K562 (cell line): ENCODE measurements around the gene AFF3.

ENCODE experiments used
- EP300 ChIP-seq: IDR thresholded peaks from 2 replicates; pipeline ENCODE4 v1.6.1; 2012; ENCODE audit warnings: low read length, improper control_type of control experiment
- FOXJ3 ChIP-seq: sonication (generic); formaldehyde crosslinking; IDR thresholded peaks from 2 replicates; pipeline ENCODE4 v1.4.0; 2020; ENCODE audit warnings: mild to moderate bottlenecking, missing genetic modification reagents
- FOXM1 ChIP-seq, 2 experiments: fragments of 450-650 bp in 1 of 2; sonication (generic) in 1 of 2; formaldehyde crosslinking in 1 of 2; IDR thresholded peaks; 2 replicates each; pipeline versions ENCODE4 v1.6.1 to v1.9.0; 2017 to 2022; ENCODE audit warnings: low read depth in 2 of 2, mild to moderate bottlenecking in 2 of 2, missing genetic modification reagents in 1 of 2, moderate library complexity in 1 of 2
- ILF3 ChIP-seq: fragments of 450-650 bp; IDR thresholded peaks from 2 replicates; pipeline ENCODE4 v1.6.1; 2018; ENCODE audit warnings: antibody characterized with exemption, mild to moderate bottlenecking, moderate library complexity, borderline replicate concordance
- KHSRP ChIP-seq: fragments of 450-650 bp; IDR thresholded peaks from 2 replicates; pipeline ENCODE4 v1.6.1; 2017
- MCM7 ChIP-seq, 2 experiments: fragments of 450-650 bp; IDR thresholded peaks; 2 replicates each; pipeline ENCODE4 v1.6.1; 2016 to 2018
- MYNN ChIP-seq, 2 experiments: sonication (generic); formaldehyde crosslinking in 1 of 2; IDR thresholded peaks; 2 replicates each; pipeline versions ENCODE4 v1.5.0 to v1.6.1; 2016 to 2020; ENCODE audit warnings: antibody characterized with exemption in 1 of 2, missing genetic modification reagents in 1 of 2
- POLR2AphosphoS2 ChIP-seq: IDR thresholded peaks from 2 replicates; pipeline ENCODE4 v1.6.1; 2012; ENCODE audit warnings: low read length, improper control_type of control experiment
- RAD21 ChIP-seq, 2 experiments: fragments of 250-450 bp in 1 of 2; fragments of 450-650 bp in 1 of 2; sonication (Bioruptor Pico) in 1 of 2; formaldehyde crosslinking in 1 of 2; IDR thresholded peaks in 1 of 2; conservative IDR thresholded peaks in 1 of 2; 2 replicates each; pipeline versions ENCODE4 v1.4.0 to v1.8.0; 2020 to 2022; ENCODE audit warnings: mild to moderate bottlenecking in 2 of 2, moderate library complexity in 1 of 2
- RCOR1 ChIP-seq, 2 experiments: IDR thresholded peaks; 2 replicates each; pipeline ENCODE4 v1.6.1; 2012; ENCODE audit warnings: low read depth in 2 of 2, low read length in 2 of 2, borderline replicate concordance in 1 of 2, improper control_type of control experiment in 1 of 2
- SETDB1 ChIP-seq: IDR thresholded peaks from one replicate; pipeline ENCODE4 v1.6.1; 2012; ENCODE audit warnings: low read length, control low read depth, inconsistent platforms
- SREBF2 ChIP-seq: sonication (generic); formaldehyde crosslinking; IDR thresholded peaks from 2 replicates; pipeline ENCODE4 v1.4.0; 2020; ENCODE audit warnings: mild to moderate bottlenecking, missing genetic modification reagents
- TF ChIP-seq, protein P1 (sequence below), 3 experiments: IDR thresholded peaks in 2 of 3; conservative IDR thresholded peaks in 1 of 3; 2 replicates each; pipeline ENCODE4 v1.5.1; 2011 to 2012; ENCODE audit warnings: low read length in 3 of 3, mild to moderate bottlenecking in 3 of 3, control low read depth in 2 of 3, improper control_type of control experiment in 1 of 3, inconsistent platforms in 1 of 3, low read depth in 1 of 3, mixed read lengths in 1 of 3, moderate library complexity in 1 of 3; ENCODE audit not compliant: insufficient read depth in 2 of 3
- TF ChIP-seq, protein P2 (sequence below), 2 experiments: fragments of 450-650 bp; IDR thresholded peaks; 2 replicates each; pipeline ENCODE4 v1.6.1; 2018; ENCODE audit warnings: mild to moderate bottlenecking in 2 of 2, low read depth in 1 of 2; ENCODE audit not compliant: partially characterized antibody in 2 of 2

DNA sequence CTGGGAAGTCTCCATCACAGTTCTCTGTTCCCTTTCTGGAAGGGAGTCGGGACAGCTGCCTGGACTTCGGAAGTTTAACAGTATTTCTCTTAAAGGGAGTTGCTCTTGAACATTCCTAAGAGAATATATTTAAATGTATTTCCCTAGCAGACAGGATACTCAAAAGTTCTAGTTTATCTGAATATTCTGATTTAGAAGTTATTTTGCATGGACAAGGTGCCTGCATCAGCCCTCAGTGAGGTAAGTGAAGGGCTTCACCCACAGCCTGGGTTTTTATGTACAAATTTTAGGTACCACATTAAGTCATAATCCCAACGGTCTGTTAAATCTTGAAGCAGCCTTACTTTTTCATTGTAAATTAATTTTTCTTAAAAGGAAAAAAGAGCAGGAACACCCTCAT lies 587.5 kb downstream of the AFF3 start:
- TF ChIP-seq, protein P1, sequence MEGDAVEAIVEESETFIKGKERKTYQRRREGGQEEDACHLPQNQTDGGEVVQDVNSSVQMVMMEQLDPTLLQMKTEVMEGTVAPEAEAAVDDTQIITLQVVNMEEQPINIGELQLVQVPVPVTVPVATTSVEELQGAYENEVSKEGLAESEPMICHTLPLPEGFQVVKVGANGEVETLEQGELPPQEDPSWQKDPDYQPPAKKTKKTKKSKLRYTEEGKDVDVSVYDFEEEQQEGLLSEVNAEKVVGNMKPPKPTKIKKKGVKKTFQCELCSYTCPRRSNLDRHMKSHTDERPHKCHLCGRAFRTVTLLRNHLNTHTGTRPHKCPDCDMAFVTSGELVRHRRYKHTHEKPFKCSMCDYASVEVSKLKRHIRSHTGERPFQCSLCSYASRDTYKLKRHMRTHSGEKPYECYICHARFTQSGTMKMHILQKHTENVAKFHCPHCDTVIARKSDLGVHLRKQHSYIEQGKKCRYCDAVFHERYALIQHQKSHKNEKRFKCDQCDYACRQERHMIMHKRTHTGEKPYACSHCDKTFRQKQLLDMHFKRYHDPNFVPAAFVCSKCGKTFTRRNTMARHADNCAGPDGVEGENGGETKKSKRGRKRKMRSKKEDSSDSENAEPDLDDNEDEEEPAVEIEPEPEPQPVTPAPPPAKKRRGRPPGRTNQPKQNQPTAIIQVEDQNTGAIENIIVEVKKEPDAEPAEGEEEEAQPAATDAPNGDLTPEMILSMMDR (IDR thresholded peaks at IDR 0.05 in 2 of 3, conservative IDR thresholded peaks at IDR 0.05 in 1 of 3; ENCODE audit: insufficient read depth in 2 of 3, low read depth in 1 of 3, low read length in 3 of 3), result no peak
- no peak for TF ChIP-seq SETDB1
- no peak for TF ChIP-seq FOXM1 (IDR thresholded peaks at IDR 0.05; ENCODE audit: low read depth)
- no peak for TF ChIP-seq FOXM1 (CRISPR knock-in tag; IDR thresholded peaks at IDR 0.05; ENCODE audit: low read depth)
- no peak for TF ChIP-seq FOXJ3
- no peak for TF ChIP-seq RCOR1 (IDR thresholded peaks at IDR 0.05; ENCODE audit: borderline replicate concordance in 1 of 2, low read depth in 2 of 2, low read length in 2 of 2)
- TF ChIP-seq RAD21 (CRISPR knock-in tag; conservative IDR thresholded peaks at IDR 0.05 in 1 of 2, IDR thresholded peaks at IDR 0.05 in 1 of 2), result no peak
- TF ChIP-seq, protein P2, sequence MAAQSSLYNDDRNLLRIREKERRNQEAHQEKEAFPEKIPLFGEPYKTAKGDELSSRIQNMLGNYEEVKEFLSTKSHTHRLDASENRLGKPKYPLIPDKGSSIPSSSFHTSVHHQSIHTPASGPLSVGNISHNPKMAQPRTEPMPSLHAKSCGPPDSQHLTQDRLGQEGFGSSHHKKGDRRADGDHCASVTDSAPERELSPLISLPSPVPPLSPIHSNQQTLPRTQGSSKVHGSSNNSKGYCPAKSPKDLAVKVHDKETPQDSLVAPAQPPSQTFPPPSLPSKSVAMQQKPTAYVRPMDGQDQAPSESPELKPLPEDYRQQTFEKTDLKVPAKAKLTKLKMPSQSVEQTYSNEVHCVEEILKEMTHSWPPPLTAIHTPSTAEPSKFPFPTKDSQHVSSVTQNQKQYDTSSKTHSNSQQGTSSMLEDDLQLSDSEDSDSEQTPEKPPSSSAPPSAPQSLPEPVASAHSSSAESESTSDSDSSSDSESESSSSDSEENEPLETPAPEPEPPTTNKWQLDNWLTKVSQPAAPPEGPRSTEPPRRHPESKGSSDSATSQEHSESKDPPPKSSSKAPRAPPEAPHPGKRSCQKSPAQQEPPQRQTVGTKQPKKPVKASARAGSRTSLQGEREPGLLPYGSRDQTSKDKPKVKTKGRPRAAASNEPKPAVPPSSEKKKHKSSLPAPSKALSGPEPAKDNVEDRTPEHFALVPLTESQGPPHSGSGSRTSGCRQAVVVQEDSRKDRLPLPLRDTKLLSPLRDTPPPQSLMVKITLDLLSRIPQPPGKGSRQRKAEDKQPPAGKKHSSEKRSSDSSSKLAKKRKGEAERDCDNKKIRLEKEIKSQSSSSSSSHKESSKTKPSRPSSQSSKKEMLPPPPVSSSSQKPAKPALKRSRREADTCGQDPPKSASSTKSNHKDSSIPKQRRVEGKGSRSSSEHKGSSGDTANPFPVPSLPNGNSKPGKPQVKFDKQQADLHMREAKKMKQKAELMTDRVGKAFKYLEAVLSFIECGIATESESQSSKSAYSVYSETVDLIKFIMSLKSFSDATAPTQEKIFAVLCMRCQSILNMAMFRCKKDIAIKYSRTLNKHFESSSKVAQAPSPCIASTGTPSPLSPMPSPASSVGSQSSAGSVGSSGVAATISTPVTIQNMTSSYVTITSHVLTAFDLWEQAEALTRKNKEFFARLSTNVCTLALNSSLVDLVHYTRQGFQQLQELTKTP (IDR thresholded peaks at IDR 0.05; ENCODE audit: low read depth in 1 of 2, partially characterized antibody in 2 of 2), result no peak
- no peak for TF ChIP-seq POLR2AphosphoS2
- TF ChIP-seq SREBF2, result no peak
- TF ChIP-seq MYNN (IDR thresholded peaks at IDR 0.05), result no peak
- no peak for TF ChIP-seq MYNN (CRISPR knock-in tag; IDR thresholded peaks at IDR 0.05)
- no peak for TF ChIP-seq EP300
- TF ChIP-seq ILF3, result no peak
- no peak for TF ChIP-seq KHSRP
- TF ChIP-seq MCM7 (IDR thresholded peaks at IDR 0.05), result no peak
